Measurements from ENCODE around the gene CYSLTR2. TPM values are rescaled to one million over a fixed set of nuclear protein-coding genes. Genes with fewer than 3 reads are reported as not detected.

Gene CYSLTR2
- total and polyA plus RNA-seq, 9 of the 15 experiments (the other 6 are each of a cell fraction or from before 2014, with no cell fraction given): not detected

- Histone ChIP-seq H3K79me2 (ENCODE audit: control insufficient read depth, insufficient read depth, low read length) (no peaks in the 10 kb centered on the region), H3K4me3 (no peak overlapping the region), H3K4me1 (replicated peaks in 1 of 2; ENCODE audit: control insufficient read depth in 2 of 2, insufficient read depth in 2 of 2, low read length in 2 of 2) (no peaks in the 10 kb centered on the region), H3K27me3 (ENCODE audit: control insufficient read depth in 2 of 2, insufficient read depth in 2 of 2, low read length in 2 of 2) (no peaks in the 10 kb centered on the region), H3K36me3 (ENCODE audit: control insufficient read depth, insufficient read depth, low read length) (no peaks in the 10 kb centered on the region), H3K9me3 (replicated peaks; ENCODE audit: control insufficient read depth, insufficient read depth, low read depth, low read length) (no peaks in the 10 kb centered on the region), H3K9me1 (ENCODE audit: control insufficient read depth, insufficient read depth, low read length) (no peaks in the 10 kb centered on the region), H3K4me2 (ENCODE audit: insufficient read depth, low read length) (no peak overlapping the region), H3K9ac (ENCODE audit: insufficient read depth in 1 of 2, low read depth in 2 of 2, low read length in 2 of 2) (no peak overlapping the region), H3K27ac (ENCODE audit: extremely low read depth, low read depth, low read length) (no peak overlapping the region), H2AFZ (ENCODE audit: low read depth, low read length) (no peak overlapping the region), H4K20me1 (replicated peaks; ENCODE audit: control insufficient read depth, insufficient read depth, low read length) (no peaks in the 10 kb centered on the region)
- CTCF ChIA-PET (ENCODE audit: low intra/inter-chr PET ratio): no interaction called here
- BruUV-seq (replicated peaks): no TSS peak
- no peak for FAIRE-seq
- POLR2A ChIA-PET: no interaction called here
- no peak for ATAC-seq
- intact Hi-C loops (cut with micrococcal nuclease): no loop called here
- TF ChIP-seq NCOA4 (IDR thresholded peaks at IDR 0.05; ENCODE audit: partially characterized antibody) (no peak), ZC3H4 (CRISPR knock-in tag; IDR thresholded peaks at IDR 0.05; ENCODE audit: borderline replicate concordance) (no peak), ZNF436 (CRISPR knock-in tag; IDR thresholded peaks at IDR 0.05) (no peak), NBN (IDR thresholded peaks at IDR 0.05; ENCODE audit: low read depth) (no peak), ZNF140 (CRISPR knock-in tag; IDR thresholded peaks at IDR 0.05) (no peak), HDGF (IDR thresholded peaks at IDR 0.05) (no peak), ZNF644 (tag; IDR thresholded peaks at IDR 0.05; ENCODE audit: low read depth) (no peak), ZSCAN29 (IDR thresholded peaks at IDR 0.05) (no peak), TEAD4 (IDR thresholded peaks at IDR 0.05; ENCODE audit: low read length) (no peak), TEAD4 (CRISPR knock-in tag; IDR thresholded peaks at IDR 0.05; ENCODE audit: borderline replicate concordance) (no peak), MECOM (CRISPR knock-in tag; IDR thresholded peaks at IDR 0.05) (no peak), ARNT (IDR thresholded peaks at IDR 0.05) (no peak), PTTG1 (tag; IDR thresholded peaks at IDR 0.05; ENCODE audit: low read depth) (no peak), CBX5 (IDR thresholded peaks at IDR 0.05; ENCODE audit: borderline replicate concordance, low read depth) (no peak), CTBP1 (IDR thresholded peaks at IDR 0.05; ENCODE audit: borderline replicate concordance) (no peak), E2F1 (CRISPR knock-in tag; IDR thresholded peaks at IDR 0.05) (no peak), FOXK2 (conservative IDR thresholded peaks at IDR 0.05 in 1 of 2, IDR thresholded peaks at IDR 0.05 in 1 of 2; ENCODE audit: low read depth in 2 of 2) (no peak), RBM14 (IDR thresholded peaks at IDR 0.05; ENCODE audit: borderline replicate concordance, insufficient read depth, low read depth, low read length) (no peak), RBM25 (IDR thresholded peaks at IDR 0.05; ENCODE audit: low read depth, low read length, severe bottlenecking) (no peak)
- TF ChIP-seq, protein P1, sequence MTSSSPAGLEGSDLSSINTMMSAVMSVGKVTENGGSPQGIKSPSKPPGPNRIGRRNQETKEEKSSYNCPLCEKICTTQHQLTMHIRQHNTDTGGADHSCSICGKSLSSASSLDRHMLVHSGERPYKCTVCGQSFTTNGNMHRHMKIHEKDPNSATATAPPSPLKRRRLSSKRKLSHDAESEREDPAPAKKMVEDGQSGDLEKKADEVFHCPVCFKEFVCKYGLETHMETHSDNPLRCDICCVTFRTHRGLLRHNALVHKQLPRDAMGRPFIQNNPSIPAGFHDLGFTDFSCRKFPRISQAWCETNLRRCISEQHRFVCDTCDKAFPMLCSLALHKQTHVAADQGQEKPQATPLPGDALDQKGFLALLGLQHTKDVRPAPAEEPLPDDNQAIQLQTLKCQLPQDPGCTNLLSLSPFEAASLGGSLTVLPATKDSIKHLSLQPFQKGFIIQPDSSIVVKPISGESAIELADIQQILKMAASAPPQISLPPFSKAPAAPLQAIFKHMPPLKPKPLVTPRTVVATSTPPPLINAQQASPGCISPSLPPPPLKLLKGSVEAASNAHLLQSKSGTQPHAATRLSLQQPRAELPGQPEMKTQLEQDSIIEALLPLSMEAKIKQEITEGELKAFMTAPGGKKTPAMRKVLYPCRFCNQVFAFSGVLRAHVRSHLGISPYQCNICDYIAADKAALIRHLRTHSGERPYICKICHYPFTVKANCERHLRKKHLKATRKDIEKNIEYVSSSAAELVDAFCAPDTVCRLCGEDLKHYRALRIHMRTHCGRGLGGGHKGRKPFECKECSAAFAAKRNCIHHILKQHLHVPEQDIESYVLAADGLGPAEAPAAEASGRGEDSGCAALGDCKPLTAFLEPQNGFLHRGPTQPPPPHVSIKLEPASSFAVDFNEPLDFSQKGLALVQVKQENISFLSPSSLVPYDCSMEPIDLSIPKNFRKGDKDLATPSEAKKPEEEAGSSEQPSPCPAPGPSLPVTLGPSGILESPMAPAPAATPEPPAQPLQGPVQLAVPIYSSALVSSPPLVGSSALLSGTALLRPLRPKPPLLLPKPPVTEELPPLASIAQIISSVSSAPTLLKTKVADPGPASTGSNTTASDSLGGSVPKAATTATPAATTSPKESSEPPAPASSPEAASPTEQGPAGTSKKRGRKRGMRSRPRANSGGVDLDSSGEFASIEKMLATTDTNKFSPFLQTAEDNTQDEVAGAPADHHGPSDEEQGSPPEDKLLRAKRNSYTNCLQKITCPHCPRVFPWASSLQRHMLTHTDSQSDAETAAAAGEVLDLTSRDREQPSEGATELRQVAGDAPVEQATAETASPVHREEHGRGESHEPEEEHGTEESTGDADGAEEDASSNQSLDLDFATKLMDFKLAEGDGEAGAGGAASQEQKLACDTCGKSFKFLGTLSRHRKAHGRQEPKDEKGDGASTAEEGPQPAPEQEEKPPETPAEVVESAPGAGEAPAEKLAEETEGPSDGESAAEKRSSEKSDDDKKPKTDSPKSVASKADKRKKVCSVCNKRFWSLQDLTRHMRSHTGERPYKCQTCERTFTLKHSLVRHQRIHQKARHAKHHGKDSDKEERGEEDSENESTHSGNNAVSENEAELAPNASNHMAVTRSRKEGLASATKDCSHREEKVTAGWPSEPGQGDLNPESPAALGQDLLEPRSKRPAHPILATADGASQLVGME (CRISPR knock-in tag; IDR thresholded peaks at IDR 0.05): no peak
- in situ Hi-C loops (cut with MboI): no loop called here
- no CpG with 5 or more reads among the region's 1 CpG for WGBS (ENCODE audit: insufficient coverage, low coverage, missing lambda C conversion rate)
- DNase-seq (ENCODE audit: extremely low read depth in 1 of 4, low spot score in 3 of 4): no peak
Observed at GRCh38 chr13:48681905-48682304, 28.2 kb downstream of the CYSLTR2 start.

Measured in K562 (cell line).